Coronary artery (tissue), 2 donors: ENCODE measurements around the gene NKX3-2.

Experiments
- DNase-seq: peaks from one replicate; pipeline ENCODE4 v3.0.0-alpha.2; 2017; ENCODE audit warnings: low spot score
- H3K27ac ChIP-seq, 2 donors: fragments of 200-600 bp; sonication (generic); one replicate each; pipeline ENCODE4 v1.5.1; 2016 to 2019
- H3K4me3 ChIP-seq: fragments of 200-600 bp; sonication (generic); 2 replicates; pipeline ENCODE4 v1.5.1; 2016; ENCODE audit warnings: mild to moderate bottlenecking, moderate library complexity
- CTCF ChIP-seq: fragments of 200-600 bp; sonication (generic); IDR thresholded peaks from one replicate; pipeline ENCODE4 v1.5.1; 2019; ENCODE audit warnings: antibody characterized with exemption

Gene NKX3-2

GRCh38 chr4:13526658-13527057 is 17.6 kb downstream of the NKX3-2 start:
- DNase-seq = no peak
- no peak overlapping the region for H3K4me3 ChIP-seq
- H3K27ac ChIP-seq = no peak overlapping the region
- TF ChIP-seq CTCF = no peak

GRCh38 chr4:13525606-13526281 is 18.6 kb downstream of the NKX3-2 start:
- Histone ChIP-seq H3K27ac (no peak overlapping the region), H3K4me3 (no peak overlapping the region)
- peak; percentile 33 for DNase-seq
- TF ChIP-seq CTCF = no peak

GRCh38 chr4:13524504-13525243 is 19.6 kb downstream of the NKX3-2 start:
- DNase-seq = no peak
- TF ChIP-seq CTCF = no peak
- Histone ChIP-seq H3K4me3 (peak overlapping the region; percentile 20), H3K27ac (no peak overlapping the region)

- TF ChIP-seq CTCF = no peak
- H3K27ac ChIP-seq = no peak overlapping the region
- DNase-seq = no peak
- peak overlapping the region; percentile 20 for H3K4me3 ChIP-seq
Measured at GRCh38 chr4:13523591-13524503, 20.5 kb downstream of the NKX3-2 start.

- Histone ChIP-seq H3K4me3 (peak overlapping the region; percentile 34), H3K27ac (no peak overlapping the region)
- no peak for TF ChIP-seq CTCF
- no peak for DNase-seq
Measured at GRCh38 chr4:13523105-13523477, 21.2 kb downstream of the NKX3-2 start.

- H3K27ac ChIP-seq = no peak overlapping the region
- H3K4me3 ChIP-seq = peak overlapping the region; percentile 34
- DNase-seq = no peak
- TF ChIP-seq CTCF = no peak
Measured at GRCh38 chr4:13522282-13523104, 21.8 kb downstream of the NKX3-2 start.
